ENCODE data around the gene GNAQ.

Gene GNAQ

DNA sequence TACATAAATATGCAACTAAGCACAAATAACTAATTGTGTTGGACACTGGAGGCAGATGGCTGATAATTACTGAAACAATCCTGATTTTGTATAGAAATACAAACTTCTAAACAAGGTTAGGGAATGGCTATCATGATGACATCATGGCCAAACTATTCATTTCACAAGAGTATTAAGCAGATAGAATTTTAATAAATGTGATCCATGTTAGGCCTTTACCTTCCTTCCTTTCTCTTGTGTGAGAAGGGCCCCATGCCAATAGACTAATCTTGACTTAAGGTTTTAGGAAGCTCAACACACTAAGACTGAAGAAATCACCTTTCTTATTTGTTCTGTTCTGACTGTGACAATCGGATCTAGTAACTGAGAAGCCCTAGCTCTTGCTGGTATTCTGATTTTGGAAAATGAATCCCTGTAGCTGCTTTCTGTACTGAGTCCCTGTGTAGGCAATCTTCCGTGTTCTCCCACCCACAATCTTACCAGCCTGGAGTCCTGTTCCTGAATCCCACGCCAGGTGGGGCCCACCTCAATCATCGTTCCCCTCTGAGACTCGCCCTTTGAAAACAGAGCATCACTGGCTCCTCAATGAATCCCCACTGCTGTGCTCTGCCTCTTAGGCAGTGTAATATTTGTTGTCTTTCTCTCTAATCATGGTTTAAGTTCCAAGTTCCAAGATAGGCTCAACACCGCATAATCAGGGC lies 214.8 kb downstream of the GNAQ start:
- DNase-seq (ENCODE audit: low read depth, low spot score): no peak
- H3K4me3 ChIP-seq (ENCODE audit: low read length): no peak overlapping the region

DNA sequence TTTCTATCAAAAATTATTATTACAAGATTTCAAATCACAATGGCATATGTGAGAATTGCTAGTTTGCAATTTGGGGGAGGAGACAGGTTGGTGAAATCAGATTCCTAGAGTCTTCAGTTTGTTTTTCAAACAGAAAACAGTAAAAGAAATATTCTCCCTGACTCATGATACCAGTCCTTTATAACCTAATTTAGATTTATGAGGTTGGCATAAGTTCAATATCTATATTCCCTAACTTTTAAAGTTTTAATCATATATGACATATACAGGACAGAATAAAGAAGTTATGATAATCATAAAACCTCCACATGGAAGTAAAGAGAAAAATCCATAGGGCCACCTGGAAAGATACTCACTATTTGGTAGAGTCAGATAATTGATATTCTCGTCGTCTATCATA lies 216.4 kb downstream of the GNAQ start:
- no peak for DNase-seq (ENCODE audit: low read depth, low spot score)
- H3K4me3 ChIP-seq (ENCODE audit: low read length): no peak overlapping the region

DNA sequence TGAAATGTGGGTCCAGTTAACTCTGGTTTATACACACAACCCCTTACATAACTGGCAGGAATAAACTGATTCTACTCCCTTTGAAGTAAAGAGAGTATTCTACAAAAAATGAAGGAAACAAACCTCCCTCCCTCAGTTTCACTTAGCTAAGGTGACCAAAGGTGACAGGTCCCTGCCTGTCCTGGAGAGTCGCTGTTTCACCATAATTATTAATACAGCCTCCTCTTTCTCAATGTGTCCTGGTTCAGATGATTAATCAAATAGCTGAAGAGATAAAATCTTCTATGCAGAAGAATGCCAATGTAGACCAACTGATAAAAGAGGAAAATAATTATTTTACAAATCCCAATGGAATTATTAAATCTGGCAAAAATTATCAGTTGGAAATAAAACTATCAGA lies 219.8 kb downstream of the GNAQ start:
- H3K4me3 ChIP-seq (ENCODE audit: low read length): no peak overlapping the region
- DNase-seq (ENCODE audit: low read depth, low spot score): no peak

DNA sequence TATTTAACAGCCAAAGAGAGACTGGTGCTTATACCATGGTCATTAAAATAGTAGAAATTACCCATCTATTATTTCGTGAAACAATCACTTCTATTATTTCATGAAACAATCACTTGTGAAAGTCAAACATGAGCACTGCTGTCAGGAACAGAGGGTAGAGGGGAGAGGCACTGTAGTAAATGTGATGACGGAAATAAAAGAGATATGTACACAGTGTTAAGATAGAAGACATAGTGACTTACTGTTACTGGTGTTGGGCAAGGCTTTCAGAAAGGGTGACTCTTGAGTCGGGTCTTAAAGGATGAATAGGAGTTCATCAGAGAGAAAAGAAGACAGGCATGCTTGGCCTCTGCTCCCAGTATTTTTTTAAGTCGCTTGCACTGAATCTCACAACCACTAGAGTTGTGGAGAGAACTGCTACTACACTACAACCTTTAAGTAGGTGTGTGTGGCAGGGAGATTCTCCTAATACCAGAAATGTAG lies 220.9 kb downstream of the GNAQ start:
- DNase-seq (ENCODE audit: low read depth, low spot score): no peak
- no peak overlapping the region for H3K4me3 ChIP-seq (ENCODE audit: low read length)

DNA sequence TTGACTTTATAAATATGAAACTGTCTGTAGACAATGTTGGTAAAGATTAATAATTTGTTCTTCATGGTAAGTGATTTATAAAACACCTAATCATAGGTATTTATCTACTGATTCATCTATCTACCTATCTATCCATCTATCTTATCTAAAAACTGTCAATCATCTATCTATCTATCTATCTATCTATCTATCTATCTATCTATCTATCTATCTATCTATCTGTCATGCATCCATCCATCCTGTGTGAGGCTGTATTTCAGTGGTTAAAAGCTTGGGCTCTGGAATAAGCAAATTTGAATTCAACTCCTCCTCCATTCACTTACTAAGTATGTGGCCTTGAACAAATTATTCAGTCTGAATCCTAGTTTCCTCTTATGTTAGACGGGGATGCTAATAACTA lies 221.6 kb downstream of the GNAQ start:
- no peak overlapping the region for H3K4me3 ChIP-seq (ENCODE audit: low read length)
- DNase-seq (ENCODE audit: low read depth, low spot score): no peak

DNA sequence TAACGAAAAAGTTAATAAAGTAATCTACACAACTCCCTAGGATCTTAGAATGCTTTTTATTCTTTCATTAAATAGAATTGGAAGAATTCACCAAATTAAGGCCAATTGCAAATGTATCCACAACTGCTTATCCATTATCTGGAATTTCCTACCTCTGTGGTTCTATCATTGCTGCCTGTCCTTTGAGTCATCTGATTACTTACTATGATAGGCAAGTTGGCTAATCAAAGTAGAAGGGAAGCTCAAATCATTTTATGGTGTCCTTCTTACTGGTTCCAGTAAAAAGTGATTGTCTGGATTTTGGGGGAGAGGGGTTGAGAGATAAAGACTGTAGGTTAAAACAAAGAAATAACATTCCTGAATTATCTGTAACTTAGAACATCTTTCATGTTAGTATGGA lies 222.1 kb downstream of the GNAQ start:
- DNase-seq (ENCODE audit: low read depth, low spot score): no peak
- H3K4me3 ChIP-seq (ENCODE audit: low read length): no peak overlapping the region

DNA sequence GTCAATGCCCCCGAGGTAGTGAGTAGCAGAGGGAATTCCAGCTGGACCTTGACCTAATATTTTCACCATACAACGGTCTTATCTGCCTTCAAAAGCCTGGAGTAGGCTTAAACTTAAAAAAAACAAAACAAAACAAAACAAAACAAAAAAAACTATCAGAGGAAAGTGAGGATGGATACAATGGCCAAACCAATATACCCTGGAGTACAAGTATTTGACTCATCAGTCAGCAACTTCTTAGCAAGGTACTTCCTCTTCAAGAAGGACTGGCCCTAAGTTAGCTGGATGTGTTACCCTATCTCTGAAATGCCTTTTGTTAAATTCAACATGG lies 222.9 kb downstream of the GNAQ start:
- DNase-seq (ENCODE audit: low read depth, low spot score): no peak
- H3K4me3 ChIP-seq (ENCODE audit: low read length): no peak overlapping the region

DNA sequence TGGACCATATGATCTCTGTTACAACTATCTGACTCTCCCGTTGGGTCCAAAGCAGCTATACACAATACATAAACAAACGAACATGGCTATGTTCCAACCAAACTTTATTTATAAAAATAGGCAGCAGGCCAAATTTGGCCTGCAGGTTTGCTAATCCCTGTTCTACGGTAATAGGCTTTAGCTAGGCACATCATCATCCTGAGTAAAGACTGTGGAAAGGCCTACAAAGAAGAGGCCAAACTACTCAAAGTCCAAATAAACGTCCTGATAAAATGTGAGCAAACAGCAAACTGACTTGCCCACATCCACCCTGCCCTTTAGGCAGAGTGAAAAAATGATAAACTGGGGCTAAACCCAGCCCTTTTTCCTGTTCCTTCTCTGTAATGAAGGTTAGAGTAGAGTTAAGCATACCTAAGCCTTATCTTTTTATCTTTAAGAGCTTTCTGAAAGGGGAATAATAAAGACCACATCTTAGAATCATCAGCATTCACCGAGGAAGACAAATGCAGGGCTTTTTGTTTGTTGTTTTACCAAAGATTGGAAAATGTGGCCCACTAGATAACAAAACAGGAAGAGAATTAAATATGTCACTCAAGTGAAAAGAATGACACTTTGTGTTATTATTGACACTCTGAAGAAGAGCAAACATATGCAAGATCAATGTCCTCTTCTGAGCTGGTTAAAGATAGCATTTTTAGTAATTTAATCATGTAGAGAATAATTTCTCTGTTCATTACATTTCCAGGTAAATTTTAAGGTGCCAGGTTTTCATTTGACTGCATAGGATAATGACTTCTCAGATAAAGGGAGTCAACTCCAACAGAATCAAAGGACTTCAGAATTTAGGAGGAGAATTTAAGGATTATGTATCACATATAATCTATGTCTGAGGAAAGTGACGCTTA lies 223.5 kb downstream of the GNAQ start:
- H3K4me3 ChIP-seq (ENCODE audit: low read length): no peak overlapping the region; the same call in 1 of the 2 replicates
- peak; percentile 85 for DNase-seq (ENCODE audit: low read depth, low spot score)

DNA sequence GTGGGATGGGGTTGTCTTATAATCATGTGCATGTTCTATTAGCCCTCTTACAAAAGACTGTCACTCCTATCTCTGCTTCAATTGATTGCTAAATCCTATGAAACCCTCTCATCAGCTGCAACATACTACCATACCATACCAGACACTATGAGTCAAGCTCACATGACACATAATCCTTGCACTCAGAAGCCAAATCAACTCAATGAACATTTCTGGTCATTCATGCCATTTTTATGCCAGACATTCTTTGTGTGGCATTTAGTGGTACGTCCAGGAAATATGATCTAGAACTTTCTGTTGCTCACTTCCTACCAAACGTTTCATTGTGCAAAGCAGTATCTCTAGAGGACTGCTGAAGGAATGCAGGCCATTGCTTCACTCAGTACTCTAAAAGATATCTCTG lies 224.3 kb downstream of the GNAQ start:
- no peak overlapping the region for H3K4me3 ChIP-seq (ENCODE audit: low read length)
- no peak for DNase-seq (ENCODE audit: low read depth, low spot score)

DNA sequence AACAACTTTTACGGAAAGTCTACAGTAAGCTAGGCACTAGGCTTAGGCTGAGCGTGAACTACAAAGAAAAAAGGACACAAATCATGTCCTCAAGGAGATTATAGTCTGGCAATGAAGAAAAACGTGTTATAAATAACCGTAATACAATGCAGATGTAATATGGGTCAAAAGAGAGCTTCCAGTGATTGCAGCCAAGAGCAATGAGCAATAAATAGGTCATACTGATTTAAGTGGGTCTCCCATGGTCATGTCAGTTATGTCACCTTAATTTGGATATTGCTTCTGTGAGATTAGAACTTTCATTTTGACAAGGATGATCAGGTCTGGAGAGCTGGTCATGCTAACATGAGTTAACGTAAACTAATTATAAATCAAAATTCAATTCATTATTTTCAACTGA lies 224.9 kb downstream of the GNAQ start:
- no peak for DNase-seq (ENCODE audit: low read depth, low spot score)
- H3K4me3 ChIP-seq (ENCODE audit: low read length): no peak overlapping the region

DNA sequence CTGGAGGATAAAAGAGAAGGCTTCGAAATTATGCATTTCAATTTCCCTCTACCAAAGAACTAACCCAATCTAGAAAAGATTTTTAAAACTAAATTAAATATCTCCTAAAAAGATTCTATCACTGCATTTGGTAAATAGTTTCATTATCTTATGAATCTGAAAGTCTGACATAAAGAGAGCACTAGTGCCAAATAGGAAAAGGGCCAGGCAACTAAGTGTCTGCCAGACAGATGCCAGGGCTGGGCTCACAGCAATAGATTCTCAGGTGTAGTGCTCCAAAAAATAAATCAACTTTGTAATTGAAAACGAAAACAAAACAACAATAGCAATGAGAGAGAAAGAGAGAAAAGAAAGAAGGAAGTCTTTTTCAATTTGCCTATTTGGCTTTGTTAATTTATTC lies 225.8 kb downstream of the GNAQ start:
- DNase-seq (ENCODE audit: low read depth, low spot score): no peak
- no peak overlapping the region for H3K4me3 ChIP-seq (ENCODE audit: low read length)

DNA sequence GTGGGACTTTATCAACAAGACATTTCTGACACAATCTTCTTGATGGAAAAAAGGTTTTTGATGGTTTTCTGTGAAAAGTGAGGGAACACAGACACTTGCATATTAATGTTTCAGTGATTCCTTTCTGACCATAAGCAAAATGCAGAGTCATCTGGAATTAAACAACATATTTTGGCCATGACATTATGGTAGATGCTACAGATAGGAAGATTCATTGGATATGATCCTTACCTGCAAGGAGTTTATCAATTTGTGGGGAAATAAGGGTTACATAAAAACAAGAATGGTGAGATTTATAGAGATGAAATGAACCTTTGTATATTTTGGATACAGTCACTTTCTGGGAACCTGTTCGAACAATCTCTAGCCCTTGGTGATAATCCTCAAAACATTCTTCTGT lies 228.2 kb downstream of the GNAQ start:
- no peak overlapping the region for H3K4me3 ChIP-seq (ENCODE audit: low read length)
- DNase-seq (ENCODE audit: low read depth, low spot score): no peak

DNA sequence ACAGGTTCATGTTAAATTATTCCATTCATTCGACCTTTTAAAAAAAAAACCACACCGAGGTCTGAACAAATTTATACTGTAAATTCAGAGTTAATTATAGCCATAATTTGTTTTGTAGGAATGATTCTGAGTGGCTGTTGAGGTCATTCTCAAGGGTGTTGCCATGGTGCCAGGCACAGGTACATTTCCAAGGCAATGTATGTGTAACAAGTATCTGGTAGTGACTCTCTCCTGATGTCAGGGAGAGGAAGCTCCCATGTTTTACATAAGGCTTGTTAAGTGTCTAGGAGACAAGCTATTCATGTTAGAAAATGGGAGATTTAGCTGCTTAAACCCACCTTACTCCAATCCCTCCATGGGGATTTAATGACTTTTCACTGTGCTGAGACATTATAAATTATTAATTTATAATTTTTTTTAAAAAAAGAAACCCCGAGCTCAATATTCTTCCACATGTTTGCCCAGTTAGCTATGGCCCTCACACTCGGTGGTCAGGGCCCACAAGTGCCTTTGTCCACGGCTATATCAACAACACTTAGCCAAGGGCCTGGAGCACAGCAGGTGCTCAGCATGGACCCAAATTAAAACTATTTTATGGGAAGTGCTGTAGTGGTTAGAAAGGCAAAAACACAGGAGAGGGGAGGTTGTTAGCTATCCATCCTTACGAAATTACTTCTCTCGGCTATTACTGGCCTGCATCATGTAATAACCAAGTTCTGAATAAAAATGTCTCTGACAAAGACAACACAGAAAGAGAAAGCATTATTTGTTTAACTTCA lies 228.9 kb downstream of the GNAQ start:
- H3K4me3 ChIP-seq (ENCODE audit: low read length): no peak overlapping the region
- DNase-seq (ENCODE audit: low read depth, low spot score): no peak

DNA sequence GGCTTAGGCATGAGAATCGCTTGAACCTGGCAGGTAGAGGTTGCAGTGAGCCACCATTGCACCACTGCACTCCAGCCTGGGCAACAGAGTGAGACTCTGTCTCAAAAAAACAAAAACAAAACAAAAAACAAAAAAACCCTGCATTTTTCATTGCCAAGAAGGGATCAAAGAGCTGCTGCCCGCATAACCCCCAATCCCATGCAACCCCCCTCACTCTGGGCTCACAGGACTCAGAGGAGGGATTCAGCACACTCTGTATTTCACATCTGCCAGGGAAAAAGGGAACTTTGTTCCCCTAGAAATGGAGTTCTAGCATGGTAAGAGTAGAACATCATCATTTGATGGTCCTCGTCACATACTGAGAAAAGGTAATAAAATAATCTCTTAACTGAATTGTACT lies 229.5 kb downstream of the GNAQ start:
- DNase-seq (ENCODE audit: low read depth, low spot score): no peak
- H3K4me3 ChIP-seq (ENCODE audit: low read length): no peak overlapping the region

DNA sequence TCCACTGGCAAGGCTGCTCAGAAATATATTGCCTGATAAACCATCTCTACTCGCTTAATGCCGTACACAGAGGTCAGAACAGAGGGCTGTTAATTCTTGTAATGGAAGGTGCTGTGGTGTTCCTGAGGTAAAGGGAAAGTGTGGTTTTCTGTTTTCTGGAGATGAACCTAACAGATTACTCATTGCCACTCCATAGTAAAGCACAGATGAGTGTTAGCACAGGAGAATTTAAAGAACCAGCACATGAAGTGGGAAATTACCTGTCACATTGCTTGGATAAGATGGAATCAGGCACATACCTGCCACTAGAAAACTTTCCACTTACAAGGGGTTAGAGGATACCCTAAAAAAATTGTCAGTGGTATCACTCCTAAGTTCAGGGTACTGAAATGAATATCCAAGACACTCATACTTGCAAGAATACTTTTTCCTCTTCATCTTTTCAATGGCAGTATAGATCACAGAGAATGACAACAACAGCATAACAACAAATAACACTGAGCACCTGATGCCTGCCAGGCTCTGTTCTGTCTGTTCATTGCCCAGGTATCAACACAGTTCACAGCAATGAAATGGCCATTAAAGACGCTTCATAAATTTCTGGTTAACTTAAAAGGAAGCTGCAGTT lies 230.6 kb downstream of the GNAQ start:
- H3K4me3 ChIP-seq (ENCODE audit: low read length): no peak overlapping the region
- no peak for DNase-seq (ENCODE audit: low read depth, low spot score)

DNA sequence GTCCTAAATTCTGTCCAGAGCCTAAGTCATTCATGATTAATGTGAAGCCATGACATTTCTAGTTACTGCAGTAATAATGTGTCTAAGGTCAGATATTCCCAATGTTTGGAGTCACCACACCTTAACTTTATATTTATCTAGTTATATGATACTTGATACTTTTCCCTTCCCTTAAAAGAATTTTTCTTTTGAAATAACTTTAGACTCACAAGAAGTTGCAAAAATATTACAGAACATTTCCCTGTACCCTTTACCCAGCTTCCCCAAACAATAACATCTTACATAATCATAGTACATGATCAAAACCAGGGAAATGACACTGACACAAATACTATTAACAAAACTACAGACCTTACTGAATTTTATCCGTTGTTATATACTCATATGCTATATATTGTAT lies 233.5 kb downstream of the GNAQ start:
- no peak for DNase-seq (ENCODE audit: low read depth, low spot score)
- H3K4me3 ChIP-seq (ENCODE audit: low read length): no peak overlapping the region

DNA sequence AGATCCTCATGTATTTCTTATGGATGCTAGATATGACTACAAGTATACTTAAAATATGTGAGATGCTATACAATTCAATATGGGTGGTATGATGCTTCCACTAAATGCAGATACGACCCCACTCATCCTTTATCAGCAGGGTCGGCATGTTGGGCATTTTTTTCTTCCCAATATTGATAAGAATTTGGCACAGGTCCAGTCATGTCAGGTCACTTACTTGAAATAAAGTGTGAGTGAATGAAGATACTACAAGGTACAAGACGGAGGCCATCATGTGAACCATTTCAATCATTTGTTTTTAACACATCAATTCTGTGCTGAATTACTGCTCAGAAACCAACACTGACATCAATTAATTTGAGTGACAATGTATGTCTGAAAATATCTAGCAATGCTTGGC lies 236.6 kb downstream of the GNAQ start:
- no peak for DNase-seq (ENCODE audit: low read depth, low spot score)
- H3K4me3 ChIP-seq (ENCODE audit: low read length): no peak overlapping the region

DNA sequence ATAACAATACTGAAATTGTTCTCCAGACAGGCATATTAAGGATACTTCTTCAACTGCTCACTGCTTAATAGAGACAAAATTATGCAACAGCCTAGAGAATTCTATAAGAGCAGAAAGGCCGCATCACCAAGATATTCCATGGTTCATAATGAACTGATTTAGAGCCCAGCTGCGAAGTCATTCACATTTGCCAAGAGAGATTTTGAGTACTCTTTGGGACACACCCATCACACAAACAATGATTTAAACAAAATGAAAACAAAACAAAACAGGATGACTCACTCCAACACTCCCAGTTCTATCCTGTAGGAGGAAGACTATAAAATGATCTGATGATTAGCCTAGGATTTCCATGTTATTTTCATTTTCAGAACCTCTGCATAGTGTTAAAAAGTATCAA lies 237.8 kb downstream of the GNAQ start:
- DNase-seq (ENCODE audit: low read depth, low spot score): no peak
- no peak overlapping the region for H3K4me3 ChIP-seq (ENCODE audit: low read length)

DNA sequence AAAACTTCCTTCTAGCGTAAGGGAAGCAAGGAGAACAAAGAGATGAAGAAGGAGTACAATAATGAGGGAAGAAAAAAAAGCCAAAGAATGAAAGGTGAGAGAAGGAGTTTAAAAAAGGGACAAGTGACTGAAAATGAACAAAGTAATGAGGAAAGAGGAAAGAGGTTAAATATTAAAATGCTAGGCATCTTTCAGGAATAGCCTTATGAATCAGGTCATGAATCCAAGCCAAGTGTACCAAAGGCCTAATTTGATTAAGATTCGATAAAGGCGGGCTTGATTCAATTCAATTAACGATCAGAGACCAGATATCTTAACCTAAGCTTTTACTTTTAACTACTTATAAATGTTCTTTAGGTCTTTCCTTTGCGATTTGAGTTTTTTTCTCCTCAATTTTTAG lies 241.7 kb downstream of the GNAQ start:
- H3K4me3 ChIP-seq (ENCODE audit: low read length): no peak overlapping the region
- no peak for DNase-seq (ENCODE audit: low read depth, low spot score)

DNA sequence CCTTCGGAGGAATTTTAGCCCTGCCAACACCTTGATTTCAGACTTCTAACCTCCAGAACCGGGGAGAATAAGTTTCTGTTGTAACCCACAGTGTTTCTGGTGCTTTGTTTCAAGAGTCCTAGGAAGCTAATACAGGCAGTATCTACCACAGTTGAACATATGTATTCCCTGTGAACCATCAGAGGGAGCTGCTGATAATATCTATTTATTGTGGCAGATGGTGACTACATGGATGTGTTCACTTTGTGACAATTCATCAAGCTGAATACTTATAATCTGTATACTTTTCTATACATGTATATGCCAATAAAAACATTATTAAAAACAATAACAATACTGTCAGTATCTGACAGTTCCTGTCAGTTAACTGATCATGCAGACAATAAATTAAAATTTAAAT lies 246.3 kb downstream of the GNAQ start:
- no peak overlapping the region for H3K4me3 ChIP-seq (ENCODE audit: low read length)
- DNase-seq (ENCODE audit: low read depth, low spot score): no peak

Data from Jurkat, Clone E6-1 (cell line).